Trophoblast cell (in vitro differentiated cells and primary cell): ENCODE measurements around the gene DISC1.

ENCODE experiments used
- DNase-seq, 2 donors: peaks; one replicate each; pipeline ENCODE4 v3.0.0-alpha.2; 2016
- H2AFZ ChIP-seq: 2 replicates; pipeline ENCODE4 v1.6.1; 2013; ENCODE audit warnings: low read length, moderate library complexity, mild to moderate bottlenecking; ENCODE audit not compliant: insufficient read depth, poor library complexity
- H2AK5ac ChIP-seq: 2 replicates; pipeline ENCODE4 v1.6.1; 2013; ENCODE audit warnings: mild to moderate bottlenecking, low read length
- H2BK120ac ChIP-seq: 2 replicates; pipeline ENCODE4 v1.6.1; 2013; ENCODE audit warnings: low read length, mild to moderate bottlenecking, moderate library complexity; ENCODE audit not compliant: insufficient read depth, poor library complexity
- H2BK12ac ChIP-seq: 2 replicates; pipeline ENCODE4 v1.6.1; 2013; ENCODE audit warnings: mild to moderate bottlenecking, low read length, moderate library complexity
- H2BK5ac ChIP-seq: 2 replicates; pipeline ENCODE4 v1.6.1; 2013; ENCODE audit warnings: low read length, low read depth, moderate library complexity, mild to moderate bottlenecking; ENCODE audit not compliant: poor library complexity
- H3K14ac ChIP-seq: 2 replicates; pipeline ENCODE4 v1.6.1; 2013; ENCODE audit warnings: mild to moderate bottlenecking, low read length
- H3K18ac ChIP-seq: 2 replicates; pipeline ENCODE4 v1.6.1; 2013; ENCODE audit warnings: mild to moderate bottlenecking, low read length
- H3K23ac ChIP-seq: 2 replicates; pipeline ENCODE4 v1.6.1; 2013; ENCODE audit warnings: low read length
- H3K27ac ChIP-seq: 2 replicates; pipeline ENCODE4 v1.5.1; 2013; ENCODE audit warnings: low read depth, mild to moderate bottlenecking, inconsistent platforms, low read length, moderate library complexity
- H3K27me3 ChIP-seq: 2 replicates; pipeline ENCODE4 v1.6.1; 2013; ENCODE audit warnings: inconsistent platforms, mild to moderate bottlenecking, low read length, moderate library complexity; ENCODE audit not compliant: insufficient read depth
- H3K36me3 ChIP-seq, 2 experiments: 1 replicate in 1 of 2; 2 replicates in 1 of 2; pipeline ENCODE4 v1.6.1; 2013; ENCODE audit warnings: low read length in 2 of 2, mild to moderate bottlenecking in 2 of 2, moderate library complexity in 1 of 2; ENCODE audit not compliant: insufficient read depth in 2 of 2, control insufficient read depth in 1 of 2
- H3K4ac ChIP-seq: 2 replicates; pipeline ENCODE4 v1.6.1; 2013; ENCODE audit warnings: low read depth, mild to moderate bottlenecking, low read length, moderate library complexity
- H3K4me1 ChIP-seq, 2 experiments: 1 replicate in 1 of 2; 2 replicates in 1 of 2; pipeline ENCODE4 v1.6.1; 2013; ENCODE audit warnings: low read length in 2 of 2, mild to moderate bottlenecking in 2 of 2, moderate library complexity in 1 of 2; ENCODE audit not compliant: insufficient read depth in 2 of 2, control insufficient read depth in 1 of 2
- H3K4me2 ChIP-seq: 2 replicates; pipeline ENCODE4 v1.6.1; 2013; ENCODE audit warnings: inconsistent platforms, mild to moderate bottlenecking, low read length, moderate library complexity
- H3K4me3 ChIP-seq: 2 replicates; pipeline ENCODE4 v1.5.1; 2013; ENCODE audit warnings: mild to moderate bottlenecking, low read depth, low read length, inconsistent platforms
- H3K79me1 ChIP-seq: one replicate; pipeline ENCODE4 v1.6.1; 2013; ENCODE audit warnings: low read length
- H3K79me2 ChIP-seq: 2 replicates; pipeline ENCODE4 v1.6.1; 2013; ENCODE audit warnings: low read length, mild to moderate bottlenecking; ENCODE audit not compliant: control insufficient read depth, insufficient read depth, poor library complexity
- H3K9ac ChIP-seq: 2 replicates; pipeline ENCODE4 v1.6.1; 2013; ENCODE audit warnings: mild to moderate bottlenecking, low read length
- H3K9me3 ChIP-seq: 2 replicates; pipeline ENCODE4 v1.6.1; 2013; ENCODE audit warnings: low read depth, mild to moderate bottlenecking, control low read depth, inconsistent platforms, low read length; ENCODE audit not compliant: insufficient read depth
- H4K12ac ChIP-seq: 2 replicates; pipeline ENCODE4 v1.6.1; 2013; ENCODE audit warnings: low read depth, mild to moderate bottlenecking, low read length, moderate library complexity
- H4K8ac ChIP-seq: 2 replicates; pipeline ENCODE4 v1.6.1; 2013; ENCODE audit warnings: low read depth, mild to moderate bottlenecking, low read length, moderate library complexity
- H4K91ac ChIP-seq: one replicate; pipeline ENCODE4 v1.6.1; 2013; ENCODE audit warnings: low read depth, mild to moderate bottlenecking, low read length, moderate library complexity
- WGBS: extraction: QIAGEN DNeasy Blood & Tissue Kit; methylation state at CpG from one replicate; pipeline ENCODE4 v1.1.7; 2013; ENCODE audit warnings: missing lambda C conversion rate; ENCODE audit not compliant: insufficient read length, insufficient coverage; ENCODE audit errors: extremely low coverage; 5-methylcytosine and 5-hydroxymethylcytosine counted together

Gene DISC1

DNA sequence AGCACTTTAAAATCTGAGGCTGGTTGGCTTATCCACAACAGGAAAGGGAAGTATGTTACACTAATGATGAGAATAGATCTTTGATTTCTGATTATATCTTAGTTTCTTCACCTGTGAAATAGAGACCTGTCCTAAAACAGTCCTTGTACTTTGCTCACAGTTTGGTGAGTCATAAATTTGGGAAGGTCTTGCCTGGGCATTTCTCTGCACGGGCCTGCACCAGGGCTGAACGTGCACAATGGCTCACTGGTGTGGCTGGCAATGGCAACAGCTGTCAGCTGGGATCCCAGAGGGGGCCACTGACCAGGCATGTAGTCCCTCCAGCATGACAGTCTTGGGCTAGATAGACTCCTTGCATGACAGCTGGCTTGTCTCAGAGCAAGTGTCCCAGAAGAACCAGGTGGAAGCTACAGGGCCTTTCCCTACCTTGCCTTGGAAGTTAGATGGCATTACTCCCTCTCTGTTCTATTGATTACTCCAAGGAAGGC, 367.4 kb downstream of the DISC1 start:
- no peak overlapping the region for H3K4me2 ChIP-seq
- H3K79me2 ChIP-seq = no peaks in the 10 kb centered on the region
- H3K27me3 ChIP-seq = no peaks in the 10 kb centered on the region
- DNase-seq = no peak
- no peaks in the 10 kb centered on the region for H3K4me1 ChIP-seq
- no peaks in the 10 kb centered on the region for H3K9me3 ChIP-seq
- no peak overlapping the region for H3K23ac ChIP-seq
- no peaks in the 10 kb centered on the region for H3K79me1 ChIP-seq
- H3K4me3 ChIP-seq = no peak overlapping the region
- no peak overlapping the region for H4K91ac ChIP-seq
- H3K14ac ChIP-seq = no peak overlapping the region
- no peak overlapping the region for H3K4ac ChIP-seq
- H2AFZ ChIP-seq = no peak overlapping the region
- H3K36me3 ChIP-seq = peaks cover 0 to 2% of the 10 kb centered on the region in 2 experiments
- no peak overlapping the region for H3K27ac ChIP-seq
- H2BK5ac ChIP-seq = no peak overlapping the region
- H3K9ac ChIP-seq = no peak overlapping the region
- no CpG with 5 or more reads among the region's 2 CpGs for WGBS
- H2AK5ac ChIP-seq = no peak overlapping the region
- no peak overlapping the region for H4K8ac ChIP-seq
- H2BK12ac ChIP-seq = no peak overlapping the region
- no peak overlapping the region for H3K18ac ChIP-seq
- no peak overlapping the region for H2BK120ac ChIP-seq
- H4K12ac ChIP-seq = no peak overlapping the region

GRCh38 chr1:231998791-231999190, 372.2 kb downstream of the DISC1 start:
- H3K4me1 ChIP-seq = peaks cover 2 to 4% of the 10 kb centered on the region in 2 experiments
- no peak overlapping the region for H3K18ac ChIP-seq
- no peak overlapping the region for H2BK120ac ChIP-seq
- H3K9me3 ChIP-seq = no peaks in the 10 kb centered on the region
- H3K27ac ChIP-seq = no peak overlapping the region
- no peak overlapping the region for H4K8ac ChIP-seq
- H3K79me1 ChIP-seq = peaks cover 2% of the 10 kb centered on the region
- no peak overlapping the region for H2BK5ac ChIP-seq
- H3K36me3 ChIP-seq = no peaks in the 10 kb centered on the region
- no peak overlapping the region for H3K23ac ChIP-seq
- no peak overlapping the region for H4K12ac ChIP-seq
- H4K91ac ChIP-seq = no peak overlapping the region
- H3K79me2 ChIP-seq = no peaks in the 10 kb centered on the region
- H3K4ac ChIP-seq = no peak overlapping the region
- H2AK5ac ChIP-seq = no peak overlapping the region
- no peak overlapping the region for H2BK12ac ChIP-seq
- H3K4me2 ChIP-seq = no peak overlapping the region
- no peak overlapping the region for H3K4me3 ChIP-seq
- DNase-seq = no peak
- H2AFZ ChIP-seq = no peak overlapping the region
- H3K14ac ChIP-seq = no peak overlapping the region
- H3K9ac ChIP-seq = no peak overlapping the region
- H3K27me3 ChIP-seq = no peaks in the 10 kb centered on the region
- WGBS = no CpG with 5 or more reads among the region's 2 CpGs

DNA sequence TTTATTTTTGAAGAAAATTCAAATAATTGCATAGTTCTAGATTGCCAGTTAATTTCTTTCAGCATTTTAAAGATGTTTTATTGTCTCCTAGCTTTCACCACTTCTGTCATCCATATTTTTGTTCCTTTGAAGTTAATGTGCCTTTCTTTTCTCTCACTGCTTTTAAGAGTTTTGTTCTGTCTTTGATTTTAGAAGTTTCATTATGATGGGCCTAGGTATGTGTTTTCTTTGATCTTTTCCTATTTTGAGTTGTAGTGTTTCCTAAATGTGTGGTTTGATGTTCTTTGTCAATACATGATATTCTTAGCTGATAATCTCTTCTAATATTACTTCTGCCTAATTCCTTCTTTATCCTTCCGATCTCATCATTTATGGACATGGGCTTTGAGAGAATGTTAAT, 378.7 kb downstream of the DISC1 start:
- Histone ChIP-seq H2AFZ (no peak overlapping the region), H4K91ac (no peak overlapping the region), H4K8ac (no peak overlapping the region), H3K4me2 (no peak overlapping the region), H2AK5ac (no peak overlapping the region), H3K79me2 (no peaks in the 10 kb centered on the region), H2BK12ac (no peak overlapping the region), H3K27ac (no peak overlapping the region), H3K79me1 (no peaks in the 10 kb centered on the region), H3K23ac (no peak overlapping the region), H3K9ac (no peak overlapping the region), H3K9me3 (no peaks in the 10 kb centered on the region), H3K36me3 (no peaks in the 10 kb centered on the region), H3K4me1 (no peaks in the 10 kb centered on the region), H2BK5ac (no peak overlapping the region), H3K18ac (no peak overlapping the region), H3K4me3 (no peak overlapping the region), H3K14ac (no peak overlapping the region), H4K12ac (no peak overlapping the region), H3K4ac (no peak overlapping the region), H2BK120ac (no peak overlapping the region), H3K27me3 (no peaks in the 10 kb centered on the region)
- WGBS = no CpG with 5 or more reads among the region's 1 CpG
- DNase-seq = no peak

DNA sequence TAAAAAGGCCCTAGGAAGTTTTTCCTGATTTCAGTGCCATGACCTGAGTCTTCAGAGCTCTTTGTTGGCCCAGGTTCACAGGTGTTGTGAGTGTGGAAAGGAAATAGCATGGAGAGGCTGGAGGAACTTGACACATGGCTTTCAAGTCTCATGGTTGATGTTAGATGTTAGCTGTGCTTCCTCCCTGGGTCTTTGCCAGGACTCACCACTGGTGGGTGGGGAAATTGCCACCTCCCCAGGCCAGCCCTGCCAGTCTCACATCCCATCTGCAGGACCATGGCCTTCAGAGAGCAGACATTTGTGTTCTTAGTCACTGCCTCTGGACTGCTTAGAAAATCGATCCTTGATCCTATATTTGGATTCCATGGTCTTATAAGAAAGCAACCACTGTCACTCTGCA, 383.2 kb downstream of the DISC1 start:
- Histone ChIP-seq H2BK12ac (no peak overlapping the region), H4K91ac (no peak overlapping the region), H3K36me3 (no peaks in the 10 kb centered on the region), H3K4ac (no peak overlapping the region), H3K4me2 (no peak overlapping the region), H2AFZ (no peak overlapping the region), H3K9me3 (no peaks in the 10 kb centered on the region), H3K18ac (no peak overlapping the region), H3K27ac (no peak overlapping the region), H3K4me3 (no peak overlapping the region), H2AK5ac (no peak overlapping the region), H3K27me3 (no peaks in the 10 kb centered on the region), H3K23ac (no peak overlapping the region), H2BK5ac (no peak overlapping the region), H4K12ac (no peak overlapping the region), H2BK120ac (no peak overlapping the region), H3K14ac (no peak overlapping the region), H4K8ac (no peak overlapping the region), H3K9ac (no peak overlapping the region), H3K4me1 (peaks cover 3 to 6% of the 10 kb centered on the region in 2 experiments), H3K79me1 (no peaks in the 10 kb centered on the region), H3K79me2 (no peaks in the 10 kb centered on the region)
- DNase-seq = no peak
- WGBS = no CpG with 5 or more reads among the region's 1 CpG
